Cardiac fibroblast (primary cell): ENCODE results near the gene PEAR1.

Experiments
- DNase-seq, 2 donors: peaks; one replicate each; pipeline versions ENCODE4 v3.0.0 to v3.0.0-alpha.2; 2010; ENCODE audit warnings: low read depth in 2 of 2
- H3K4me3 ChIP-seq, 2 donors: replicated peaks in 1 of 2; 1 replicate in 1 of 2; 2 replicates in 1 of 2; pipeline ENCODE4 v1.5.1; 2011; ENCODE audit warnings: low read depth in 2 of 2, low read length in 2 of 2, mild to moderate bottlenecking in 2 of 2, moderate library complexity in 1 of 2
- TF ChIP-seq, protein P1 (sequence below): IDR thresholded peaks from one replicate; pipeline ENCODE4 v1.5.1; 2011; ENCODE audit warnings: low read depth, mild to moderate bottlenecking, low read length, inconsistent platforms

The PEAR1 gene

GRCh38 chr1:156929596-156930238 lies 36.2 kb downstream of the PEAR1 start:
- DNase-seq: no peak
- TF ChIP-seq, protein P1, sequence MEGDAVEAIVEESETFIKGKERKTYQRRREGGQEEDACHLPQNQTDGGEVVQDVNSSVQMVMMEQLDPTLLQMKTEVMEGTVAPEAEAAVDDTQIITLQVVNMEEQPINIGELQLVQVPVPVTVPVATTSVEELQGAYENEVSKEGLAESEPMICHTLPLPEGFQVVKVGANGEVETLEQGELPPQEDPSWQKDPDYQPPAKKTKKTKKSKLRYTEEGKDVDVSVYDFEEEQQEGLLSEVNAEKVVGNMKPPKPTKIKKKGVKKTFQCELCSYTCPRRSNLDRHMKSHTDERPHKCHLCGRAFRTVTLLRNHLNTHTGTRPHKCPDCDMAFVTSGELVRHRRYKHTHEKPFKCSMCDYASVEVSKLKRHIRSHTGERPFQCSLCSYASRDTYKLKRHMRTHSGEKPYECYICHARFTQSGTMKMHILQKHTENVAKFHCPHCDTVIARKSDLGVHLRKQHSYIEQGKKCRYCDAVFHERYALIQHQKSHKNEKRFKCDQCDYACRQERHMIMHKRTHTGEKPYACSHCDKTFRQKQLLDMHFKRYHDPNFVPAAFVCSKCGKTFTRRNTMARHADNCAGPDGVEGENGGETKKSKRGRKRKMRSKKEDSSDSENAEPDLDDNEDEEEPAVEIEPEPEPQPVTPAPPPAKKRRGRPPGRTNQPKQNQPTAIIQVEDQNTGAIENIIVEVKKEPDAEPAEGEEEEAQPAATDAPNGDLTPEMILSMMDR: no peak
- no peak overlapping the region for H3K4me3 ChIP-seq

DNA sequence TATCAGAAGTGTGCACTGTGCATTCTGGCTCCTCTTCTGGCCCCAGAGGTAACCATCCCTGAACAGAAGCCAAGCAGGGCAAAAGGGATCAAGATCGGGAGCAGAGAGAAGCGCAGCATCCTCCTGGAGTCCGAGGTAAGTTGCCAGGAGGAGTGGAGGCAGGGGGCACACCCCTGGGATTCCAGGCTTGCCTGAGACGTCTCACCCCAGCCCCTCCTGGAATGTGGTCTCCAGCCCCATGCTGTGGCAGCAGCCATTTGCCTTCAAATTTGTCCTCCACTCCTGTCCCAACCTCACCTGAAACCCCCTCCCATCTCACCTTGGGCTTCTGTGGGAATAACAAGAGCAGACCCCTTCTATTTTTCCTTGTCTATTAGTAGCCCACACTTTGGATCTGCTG lies 37.0 kb downstream of the PEAR1 start:
- H3K4me3 ChIP-seq: no peak overlapping the region
- no peak for DNase-seq
- TF ChIP-seq, protein P1: no peak

DNA sequence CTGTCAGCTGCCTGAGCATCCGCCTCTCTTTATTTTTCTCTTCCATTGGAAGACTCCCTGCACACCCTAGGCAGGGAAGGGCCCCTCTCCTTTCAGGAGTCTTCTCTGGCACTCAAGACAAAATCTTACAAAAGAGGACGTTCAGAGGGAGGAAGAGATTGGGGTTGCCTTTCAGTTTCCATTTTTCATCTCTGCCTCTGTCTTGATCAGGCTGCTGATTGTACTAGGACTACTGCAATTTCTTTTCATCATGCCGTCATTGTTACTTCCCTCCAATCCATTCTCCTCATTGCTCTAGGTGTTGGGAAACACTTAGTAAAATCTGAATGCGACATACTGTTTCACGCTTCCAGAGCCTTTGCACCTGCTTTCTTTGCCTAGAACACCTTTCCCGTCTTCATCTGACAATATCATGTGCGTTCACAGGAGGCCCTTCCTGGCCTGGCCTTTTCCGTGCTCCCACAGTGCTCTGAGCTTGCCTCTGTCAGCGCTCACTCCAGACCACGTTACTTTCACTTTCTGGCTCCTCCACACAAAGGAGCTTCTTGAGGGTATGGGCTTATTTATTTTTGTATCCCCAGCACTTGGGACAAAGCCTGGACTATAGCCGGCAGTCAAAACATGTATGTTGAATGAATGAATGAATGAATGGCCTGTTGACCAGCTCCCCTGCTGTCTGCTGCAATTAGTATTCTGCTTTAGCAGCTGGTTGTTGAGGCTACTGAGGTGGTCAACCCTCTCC lies 37.9 kb downstream of the PEAR1 start:
- TF ChIP-seq, protein P1: no peak
- H3K4me3 ChIP-seq: no peak overlapping the region
- DNase-seq: no peak

DNA sequence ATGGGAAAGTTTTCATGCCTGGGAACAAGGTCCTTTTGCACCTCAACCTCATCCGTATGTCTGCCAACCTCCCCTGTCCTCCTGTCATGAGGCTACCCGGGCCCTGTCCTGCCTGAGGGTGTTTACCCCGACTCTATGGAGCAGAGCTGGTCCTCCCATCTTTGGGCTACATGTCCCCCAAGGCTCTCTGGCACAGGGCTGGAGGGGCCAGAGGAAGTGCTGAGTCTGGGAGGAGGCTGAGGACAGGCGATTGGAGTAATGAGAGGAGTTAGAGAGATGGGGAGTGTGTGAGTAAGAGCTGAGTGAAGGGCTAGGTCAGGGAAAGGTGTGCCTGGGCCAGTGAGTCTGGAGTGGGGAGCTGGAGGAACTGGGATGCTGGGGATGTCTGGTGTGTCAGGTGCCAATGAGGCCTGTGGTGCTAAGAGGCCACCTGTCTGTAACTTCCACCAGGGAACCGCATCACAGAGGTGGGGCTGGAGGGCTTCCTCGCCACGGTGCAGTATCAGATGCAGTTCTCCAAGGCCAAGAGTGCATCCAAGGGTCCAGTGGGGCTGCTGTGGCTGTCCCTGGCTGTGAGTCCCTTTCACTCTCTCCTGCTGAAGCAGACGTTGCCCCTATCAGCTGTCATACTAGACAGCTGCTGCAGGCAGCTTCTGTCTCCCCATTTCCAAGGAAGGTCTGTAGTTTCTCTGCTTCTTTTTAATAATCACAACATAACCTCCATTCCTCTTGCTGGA lies 38.6 kb downstream of the PEAR1 start:
- H3K4me3 ChIP-seq: no peak overlapping the region
- TF ChIP-seq, protein P1: no peak

DNA sequence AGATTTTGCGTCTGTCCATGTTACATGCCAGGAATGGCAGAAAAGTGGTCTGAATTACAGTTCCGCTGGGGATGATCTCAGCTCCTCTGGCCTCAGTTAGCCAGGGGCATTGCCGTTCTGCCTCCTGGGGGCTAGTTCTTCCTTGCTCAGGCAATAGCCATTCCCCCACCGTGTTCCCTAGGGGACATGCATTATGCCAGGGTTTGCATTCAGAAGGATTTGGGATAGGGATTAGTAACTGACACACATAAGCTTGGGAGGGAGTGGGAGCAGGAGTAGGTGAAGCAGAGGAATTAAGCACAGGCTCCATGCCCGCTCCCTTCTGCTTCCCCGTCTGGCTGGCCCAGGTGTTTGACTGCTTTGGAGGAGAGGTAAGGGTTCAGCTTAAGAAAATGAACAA lies 39.6 kb downstream of the PEAR1 start:
- TF ChIP-seq, protein P1: no peak
- no peak overlapping the region for H3K4me3 ChIP-seq
- no peak for DNase-seq

More for the DNA sequence above, 38.6 kb downstream of the PEAR1 start:
- DNase-seq: no peak

DNA sequence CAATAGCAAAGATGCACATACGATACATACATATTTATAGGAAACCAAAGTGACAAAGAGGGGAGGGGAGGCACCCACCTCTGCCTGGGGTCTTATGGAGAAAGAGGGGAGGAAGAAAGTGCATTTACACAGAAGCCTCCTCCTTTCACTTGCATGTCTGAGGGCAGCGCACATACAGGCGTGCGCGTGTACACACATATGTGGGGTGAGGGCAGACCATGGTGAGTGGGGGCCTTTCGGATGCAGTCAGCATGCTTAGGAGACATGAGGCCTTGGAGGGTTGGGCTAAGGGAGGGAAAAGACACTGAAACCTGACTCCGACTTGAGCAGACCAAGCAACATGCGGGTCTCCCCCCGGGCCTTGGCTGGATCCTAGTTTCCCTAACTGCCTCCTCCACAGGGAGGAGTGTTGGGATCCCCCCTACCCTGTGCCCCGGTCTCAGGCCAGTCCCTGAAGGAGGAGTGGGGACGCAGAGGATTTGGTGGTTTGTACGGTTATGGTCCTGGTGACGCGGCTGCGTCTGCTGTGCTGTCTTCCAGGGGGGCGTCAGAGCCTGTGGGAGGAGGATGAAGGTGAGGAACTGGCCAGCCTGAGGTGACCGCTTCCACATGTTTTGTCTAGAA lies 42.1 kb downstream of the PEAR1 start:
- DNase-seq: no peak
- no peak overlapping the region for H3K4me3 ChIP-seq
- TF ChIP-seq, protein P1: no peak
